Measurements from ENCODE around the gene CELSR2.
A peak's percentile ranks its signal among the peaks of the same experiment; 100 is the strongest.

CELSR2 gene

GRCh38 chr1:109263597-109264378, 14.4 kb downstream of the CELSR2 start:
- peak; percentile 64 for DNase-seq

GRCh38 chr1:109264379-109264755, 15.0 kb downstream of the CELSR2 start:
- no peak for DNase-seq

- DNase-seq: no peak
Measured at GRCh38 chr1:109265016-109265415, 15.7 kb downstream of the CELSR2 start.

- no peak for DNase-seq
Measured at GRCh38 chr1:109265741-109266330, 16.5 kb downstream of the CELSR2 start.

- peak; percentile 61 for DNase-seq
Measured at GRCh38 chr1:109266965-109267364, 17.6 kb downstream of the CELSR2 start.

- no peak for DNase-seq
Measured at GRCh38 chr1:109267743-109268300, 18.5 kb downstream of the CELSR2 start.

- no peak for DNase-seq
Measured at GRCh38 chr1:109268431-109269211, 19.3 kb downstream of the CELSR2 start.

- no peak for DNase-seq
Measured at GRCh38 chr1:109269212-109269980, 20.1 kb downstream of the CELSR2 start.

GRCh38 chr1:109269981-109270622, 20.8 kb downstream of the CELSR2 start:
- DNase-seq: no peak

GRCh38 chr1:109270623-109271317, 21.4 kb downstream of the CELSR2 start:
- no peak for DNase-seq

- no peak for DNase-seq
Measured at GRCh38 chr1:109271458-109271857, 22.1 kb downstream of the CELSR2 start.

GRCh38 chr1:109272021-109272799, 22.9 kb downstream of the CELSR2 start:
- DNase-seq: no peak

GRCh38 chr1:109272831-109273547, 23.6 kb downstream of the CELSR2 start:
- no peak for DNase-seq

- no peak for DNase-seq
Measured at GRCh38 chr1:109273570-109274288, 24.4 kb downstream of the CELSR2 start.

GRCh38 chr1:109274533-109275476, 25.5 kb downstream of the CELSR2 start:
- DNase-seq: peak; percentile 58

GRCh38 chr1:109275706-109276345, 26.5 kb downstream of the CELSR2 start:
- peak; percentile 62 for DNase-seq

All from fibroblast of skin of abdomen (primary cell).